Testis (tissue), 3 donors: ENCODE data around the gene ZC3HAV1. TPM values are rescaled to one million over a fixed set of nuclear protein-coding genes. Genes with fewer than 3 reads are reported as not detected.
A peak's percentile ranks its signal among the peaks of the same experiment; 100 is the strongest.
"Not testable (repeated sequence)": the region's sequence is repeated elsewhere in the genome, so short reads cannot be mapped to it uniquely, and the experiment has no call there.

Source experiments
- DNase-seq: peaks from one replicate; pipeline ENCODE4 v3.0.0-alpha.2; 2019
- H3K27ac ChIP-seq, 2 donors: fragments of 200-600 bp; sonication (generic); one replicate each; pipeline ENCODE4 v1.5.1; 2019
- H3K27me3 ChIP-seq: fragments of 200-600 bp; sonication (generic); one replicate; pipeline ENCODE4 v1.5.1; 2019
- H3K36me3 ChIP-seq: fragments of 200-600 bp; sonication (generic); one replicate; pipeline ENCODE4 v1.5.1; 2017; ENCODE audit warnings: low read depth; ENCODE audit errors: missing control alignments
- H3K4me1 ChIP-seq: fragments of 200-600 bp; sonication (generic); one replicate; pipeline ENCODE4 v1.5.1; 2019
- H3K4me3 ChIP-seq, 2 donors: fragments of 200-600 bp; sonication (generic); one replicate each; pipeline ENCODE4 v1.5.1; 2017 to 2019
- H3K9me3 ChIP-seq: fragments of 200-600 bp; sonication (generic); one replicate; pipeline ENCODE4 v1.5.1; 2017
- CTCF ChIP-seq, 3 experiments: fragments of 450-650 bp in 2 of 3; fragments of 200-600 bp in 1 of 3; sonication (generic) in 1 of 3; IDR thresholded peaks; one replicate each; pipeline ENCODE4 v1.5.1; 2016 to 2019; ENCODE audit warnings: antibody characterized with exemption in 3 of 3, mild to moderate bottlenecking in 2 of 3, moderate library complexity in 1 of 3
- POLR2A ChIP-seq: fragments of 450-650 bp; IDR thresholded peaks from one replicate; pipeline ENCODE4 v1.6.1; 2017; ENCODE audit warnings: antibody characterized with exemption, mild to moderate bottlenecking, moderate library complexity
- WGBS, 2 donors: methylation state at CpG; one replicate each; pipeline ENCODE4 v1.1.5; 2018; 5-methylcytosine and 5-hydroxymethylcytosine counted together
- intact Hi-C: fragments of 100-400 bp; cut with DNase I; formaldehyde crosslinking; loops from one replicate; pipeline ENCODE4 v1.15.1; 2023; ENCODE audit warnings: low total_unique reads
- polyA plus RNA-seq: library from polyadenylated mRNA; stranded (reverse); fragments of 350-450 nt; fragmentation: Illumina TruSeq; extraction: RNeasy Lipid Tissue Mini Kit (QIAGEN cat#74804); gene quantifications from one replicate; pipeline ENCODE4 v1.2.3, GENCODE V29; 2014; ENCODE audit warnings: low read depth, low replicate concordance; ENCODE audit not compliant: insufficient read depth
- total RNA-seq, 2 donors: library from RNA; depleted of rRNA; stranded (reverse); fragments of >200 nt; gene quantifications; one replicate each; pipeline ENCODE4 v1.2.3, GENCODE V29; 2016

ZC3HAV1 gene
- total and polyA plus RNA-seq, 3 donors from 2014 or later, result 13.1 to 38.7 (median 32.8) TPM

- intact Hi-C loops, result no loop called here
- no peaks in the 10 kb centered on the region for H3K27me3 ChIP-seq
- no peak overlapping the region for H3K27ac ChIP-seq
- 94 to 95% methylated on average over 4 of the region's 4 CpGs for WGBS, 2 donors
- TF ChIP-seq CTCF (IDR thresholded peaks at IDR 0.05) (no peak), POLR2A (no peak)
- H3K4me1 ChIP-seq, result peaks cover 8% of the 10 kb centered on the region
- no peak for DNase-seq
- H3K36me3 ChIP-seq, result no peaks in the 10 kb centered on the region
- H3K4me3 ChIP-seq, result no peak overlapping the region
- H3K9me3 ChIP-seq, result no peaks in the 10 kb centered on the region
Measured at GRCh38 chr7:139032473-139032872, 77.0 kb downstream of the ZC3HAV1 start.

GRCh38 chr7:139029353-139029752 lies 80.2 kb downstream of the ZC3HAV1 start:
- intact Hi-C loops, result no loop called here
- H3K9me3 ChIP-seq, result no peaks in the 10 kb centered on the region
- no peak overlapping the region for H3K4me3 ChIP-seq
- DNase-seq, result no peak
- TF ChIP-seq CTCF (IDR thresholded peaks at IDR 0.05), result no peak
- TF ChIP-seq POLR2A, result no peak
- H3K4me1 ChIP-seq, result peaks cover 1% of the 10 kb centered on the region
- no peaks in the 10 kb centered on the region for H3K27me3 ChIP-seq
- no peak overlapping the region for H3K27ac ChIP-seq
- no peaks in the 10 kb centered on the region for H3K36me3 ChIP-seq
- WGBS, 2 donors, result 79 to 80% methylated on average over 3 of the region's 3 CpGs

GRCh38 chr7:139026551-139026950 lies 83.0 kb downstream of the ZC3HAV1 start:
- H3K36me3 ChIP-seq, result no peaks in the 10 kb centered on the region

GRCh38 chr7:139025861-139026260 lies 83.7 kb downstream of the ZC3HAV1 start:
- H3K27ac ChIP-seq, H3K4me3 ChIP-seq, H3K36me3 ChIP-seq, H3K9me3 ChIP-seq, DNase-seq, intact Hi-C loops, H3K4me1 ChIP-seq, H3K27me3 ChIP-seq: not testable (repeated sequence)
- 85 to 93% methylated on average over 5 of the region's 5 CpGs for WGBS, 2 donors

More at GRCh38 chr7:139026551-139026950, 83.0 kb downstream of the ZC3HAV1 start:
- no peaks in the 10 kb centered on the region for H3K9me3 ChIP-seq
- 83 to 85% methylated on average over 6 of the region's 6 CpGs for WGBS, 2 donors
- H3K27ac ChIP-seq, result no peak overlapping the region
- TF ChIP-seq POLR2A (no peak), CTCF (IDR thresholded peaks at IDR 0.05) (no peak)
- no peaks in the 10 kb centered on the region for H3K4me1 ChIP-seq
- H3K4me3 ChIP-seq, result no peak overlapping the region
- intact Hi-C loops, result no loop called here
- DNase-seq, result no peak
- no peaks in the 10 kb centered on the region for H3K27me3 ChIP-seq

GRCh38 chr7:139023076-139023475 lies 86.4 kb downstream of the ZC3HAV1 start:
- H3K36me3 ChIP-seq, result no peaks in the 10 kb centered on the region
- intact Hi-C loops, result no loop called here
- no peak for DNase-seq
- peak overlapping the region in 1 of 2 donors; percentile 26 for H3K27ac ChIP-seq
- H3K4me1 ChIP-seq, result peaks cover 3% of the 10 kb centered on the region
- TF ChIP-seq CTCF (IDR thresholded peaks at IDR 0.05) (no peak), POLR2A (no peak)
- H3K9me3 ChIP-seq, result no peaks in the 10 kb centered on the region
- no peak overlapping the region for H3K4me3 ChIP-seq
- H3K27me3 ChIP-seq, result no peaks in the 10 kb centered on the region
- WGBS, 2 donors, result 41 to 66% methylated on average over 5 of the region's 5 CpGs
